ENCODE results near the gene SLC25A21. TPM values are rescaled to one million over a fixed set of nuclear protein-coding genes. Genes with fewer than 3 reads are reported as not detected.
"Not testable (repeated sequence)": the region's sequence is repeated elsewhere in the genome, so short reads cannot be mapped to it uniquely, and the experiment has no call there.

Gene SLC25A21
- total RNA-seq, 6 experiments from 2014 or later, result 0.09 to 0.37 (median 0.18) TPM; not detected in 1

DNA sequence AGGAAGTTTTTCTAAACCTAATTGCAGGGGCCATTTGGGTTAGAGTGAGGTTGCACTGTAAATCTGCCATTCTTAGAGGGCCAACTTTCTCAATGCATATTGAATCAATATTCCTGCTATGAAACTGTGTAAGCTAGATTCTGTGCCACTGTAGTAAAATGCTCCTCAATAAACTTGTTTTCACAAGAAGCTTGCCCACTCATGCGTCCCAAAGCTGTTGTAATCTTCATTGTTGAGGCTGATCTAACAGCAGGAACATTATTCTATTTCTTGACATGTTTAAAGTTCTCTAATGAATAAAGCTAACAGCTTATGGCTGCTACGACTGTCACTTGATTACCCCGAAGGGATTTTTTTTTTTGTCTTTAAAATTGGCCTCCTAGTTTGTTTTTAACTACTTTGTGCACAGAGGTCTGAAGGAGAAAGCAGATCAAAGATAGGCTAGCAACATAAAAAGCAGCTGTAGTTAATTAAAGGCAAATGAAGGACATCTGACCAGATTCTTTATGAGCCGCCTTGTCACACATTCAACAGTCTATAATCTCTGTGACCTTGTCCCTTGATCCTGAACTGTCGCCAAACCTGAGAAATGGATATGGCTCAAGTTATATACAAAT, 267.0 kb downstream of the SLC25A21 start:
- intact Hi-C loops (cut with DNase I), result no loop called here
- WGBS (ENCODE audit: insufficient coverage, low coverage, low lambda C conversion rate, missing lambda C conversion rate), result 48% methylated on average over 5 of the region's 5 CpGs
- no peak for TF ChIP-seq POLR2A (IDR thresholded peaks at IDR 0.05)
- TF ChIP-seq, protein P1, sequence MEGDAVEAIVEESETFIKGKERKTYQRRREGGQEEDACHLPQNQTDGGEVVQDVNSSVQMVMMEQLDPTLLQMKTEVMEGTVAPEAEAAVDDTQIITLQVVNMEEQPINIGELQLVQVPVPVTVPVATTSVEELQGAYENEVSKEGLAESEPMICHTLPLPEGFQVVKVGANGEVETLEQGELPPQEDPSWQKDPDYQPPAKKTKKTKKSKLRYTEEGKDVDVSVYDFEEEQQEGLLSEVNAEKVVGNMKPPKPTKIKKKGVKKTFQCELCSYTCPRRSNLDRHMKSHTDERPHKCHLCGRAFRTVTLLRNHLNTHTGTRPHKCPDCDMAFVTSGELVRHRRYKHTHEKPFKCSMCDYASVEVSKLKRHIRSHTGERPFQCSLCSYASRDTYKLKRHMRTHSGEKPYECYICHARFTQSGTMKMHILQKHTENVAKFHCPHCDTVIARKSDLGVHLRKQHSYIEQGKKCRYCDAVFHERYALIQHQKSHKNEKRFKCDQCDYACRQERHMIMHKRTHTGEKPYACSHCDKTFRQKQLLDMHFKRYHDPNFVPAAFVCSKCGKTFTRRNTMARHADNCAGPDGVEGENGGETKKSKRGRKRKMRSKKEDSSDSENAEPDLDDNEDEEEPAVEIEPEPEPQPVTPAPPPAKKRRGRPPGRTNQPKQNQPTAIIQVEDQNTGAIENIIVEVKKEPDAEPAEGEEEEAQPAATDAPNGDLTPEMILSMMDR (IDR thresholded peaks at IDR 0.05), result no peak
- H3K4me1 ChIP-seq, result no peaks in the 10 kb centered on the region
- H3K9me3 ChIP-seq, result no peaks in the 10 kb centered on the region
- H3K4me3 ChIP-seq, result no peak overlapping the region
- H3K27ac ChIP-seq, result no peak overlapping the region
- DNase-seq (no peak), ATAC-seq (no peak)
- no peaks in the 10 kb centered on the region for H3K36me3 ChIP-seq
- no peaks in the 10 kb centered on the region for H3K27me3 ChIP-seq

DNA sequence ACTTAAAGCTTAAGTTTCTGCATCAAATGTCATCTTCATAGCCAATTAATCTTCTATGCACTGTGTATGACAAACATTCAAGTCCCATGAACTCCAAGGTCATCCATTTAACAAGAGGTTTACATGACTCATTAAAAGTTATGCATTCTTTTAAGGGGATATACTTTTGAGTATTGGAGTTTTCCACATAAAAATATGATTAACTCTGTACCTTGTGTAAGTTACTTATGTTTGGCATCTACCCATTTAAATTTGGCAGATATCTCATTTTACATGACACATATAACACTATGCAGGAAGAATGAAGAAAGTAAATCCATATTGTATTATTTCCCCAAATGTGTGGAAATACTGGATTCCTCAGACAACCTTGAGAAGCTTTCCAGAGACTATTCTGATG, 270.5 kb downstream of the SLC25A21 start:
- H3K36me3 ChIP-seq, result no peaks in the 10 kb centered on the region
- H3K27ac ChIP-seq, result no peak overlapping the region
- H3K27me3 ChIP-seq, result no peaks in the 10 kb centered on the region
- TF ChIP-seq, protein P1 (IDR thresholded peaks at IDR 0.05), result no peak
- no peak for TF ChIP-seq POLR2A (IDR thresholded peaks at IDR 0.05)
- no peaks in the 10 kb centered on the region for H3K4me1 ChIP-seq
- H3K9me3 ChIP-seq, result no peaks in the 10 kb centered on the region
- H3K4me3 ChIP-seq, result no peak overlapping the region
- intact Hi-C loops (cut with DNase I), result no loop called here
- DNase-seq (no peak), ATAC-seq (no peak)

DNA sequence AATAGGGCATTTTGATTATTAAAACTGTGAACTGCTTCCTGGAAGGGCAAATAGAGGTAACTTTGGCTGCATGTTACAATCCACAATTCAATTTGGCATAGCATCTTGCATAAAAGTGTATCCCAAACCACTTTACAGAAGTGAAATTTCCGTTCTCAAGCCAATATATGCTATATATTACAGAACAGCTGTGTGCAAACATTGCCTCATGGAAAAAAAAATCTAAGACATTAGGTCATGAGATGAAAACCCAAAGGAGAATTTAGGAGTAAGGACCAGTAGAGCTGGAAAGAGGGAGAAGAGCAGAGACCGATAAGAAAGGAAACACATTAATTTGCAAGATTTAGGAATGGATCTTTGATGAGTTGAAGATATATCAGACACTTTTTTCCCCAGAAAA, 271.6 kb downstream of the SLC25A21 start:
- Histone ChIP-seq H3K9me3 (no peaks in the 10 kb centered on the region), H3K4me1 (no peaks in the 10 kb centered on the region), H3K36me3 (no peaks in the 10 kb centered on the region), H3K27me3 (no peaks in the 10 kb centered on the region), H3K4me3 (no peak overlapping the region), H3K27ac (no peak overlapping the region)
- TF ChIP-seq, protein P1 (IDR thresholded peaks at IDR 0.05), result no peak
- TF ChIP-seq POLR2A (IDR thresholded peaks at IDR 0.05), result no peak
- intact Hi-C loops (cut with DNase I), result no loop called here
- DNase-seq (no peak), ATAC-seq (no peak)
- WGBS (ENCODE audit: insufficient coverage, low coverage, low lambda C conversion rate, missing lambda C conversion rate), result 40% methylated on average over 2 of the region's 2 CpGs

DNA sequence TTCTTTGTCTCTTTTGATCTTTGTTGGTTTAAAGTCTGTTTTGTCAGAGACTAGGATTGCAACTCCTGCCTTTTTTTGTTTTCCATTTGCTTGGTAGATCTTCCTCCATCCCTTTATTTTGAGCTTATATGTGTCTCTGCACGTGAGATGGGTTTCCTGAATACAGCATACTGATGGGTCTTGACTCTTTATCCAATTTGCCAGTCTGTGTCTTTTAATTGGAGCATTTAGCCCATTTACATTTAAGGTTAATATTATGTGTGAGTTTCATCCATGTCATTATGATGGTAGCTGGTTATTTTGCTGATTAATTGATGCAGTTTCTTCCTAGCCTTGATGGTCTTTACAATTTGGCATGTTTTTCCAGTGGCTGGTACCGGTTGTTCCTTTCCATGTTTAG, 276.1 kb downstream of the SLC25A21 start:
- whole genome bisulfite sequencing (ENCODE audit: insufficient coverage, low coverage, low lambda C conversion rate, missing lambda C conversion rate), result 65% methylated on average over 2 of the region's 2 CpGs
- H3K4me3 ChIP-seq; H3K27me3 ChIP-seq; H3K27ac ChIP-seq; H3K9me3 ChIP-seq; H3K4me1 ChIP-seq; DNase-seq; H3K36me3 ChIP-seq; ATAC-seq; intact Hi-C loops (cut with DNase I): not testable (repeated sequence)

DNA sequence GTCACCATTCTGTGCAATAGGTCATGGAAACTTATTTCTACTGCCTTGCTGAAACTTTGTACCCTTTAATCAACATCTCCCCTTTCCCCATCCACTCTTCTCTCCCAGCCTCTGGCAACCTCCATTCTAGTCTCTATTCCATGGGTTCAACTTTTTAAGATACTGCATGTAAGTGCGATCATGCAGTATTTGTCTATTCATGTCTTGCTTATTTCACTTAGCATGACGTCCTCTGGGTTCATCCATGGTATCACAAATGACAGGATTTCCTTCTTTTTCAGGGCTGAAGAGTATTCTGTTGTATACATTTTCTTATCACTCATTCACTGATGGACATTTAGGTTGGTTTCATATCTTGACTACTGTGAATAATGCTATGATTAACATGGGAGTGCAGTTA, 288.4 kb downstream of the SLC25A21 start:
- TF ChIP-seq POLR2A (IDR thresholded peaks at IDR 0.05), result no peak
- TF ChIP-seq, protein P1 (IDR thresholded peaks at IDR 0.05), result no peak

More for the DNA sequence above, 288.4 kb downstream of the SLC25A21 start:
- Histone ChIP-seq H3K36me3 (no peaks in the 10 kb centered on the region), H3K27ac (no peak overlapping the region), H3K9me3 (no peaks in the 10 kb centered on the region), H3K4me3 (no peak overlapping the region), H3K27me3 (no peaks in the 10 kb centered on the region), H3K4me1 (no peaks in the 10 kb centered on the region)
- DNase-seq (no peak), ATAC-seq (no peak)
- intact Hi-C loops (cut with DNase I), result no loop called here
- 47% methylated on average over 2 of the region's 2 CpGs for WGBS (ENCODE audit: insufficient coverage, low coverage, low lambda C conversion rate, missing lambda C conversion rate)
